Thyroid gland (tissue), 4 donors: ENCODE measurements around the gene KCNK1.

Experiments used
- CTCF ChIP-seq, 6 experiments: fragments of 200-600 bp in 3 of 6; fragments of 450-650 bp in 3 of 6; sonication (generic) in 3 of 6; IDR thresholded peaks; one replicate each; pipeline ENCODE4 v1.5.1; 2016 to 2019; ENCODE audit warnings: antibody characterized with exemption in 6 of 6, mild to moderate bottlenecking in 2 of 6, inconsistent platforms in 1 of 6, moderate library complexity in 1 of 6
- POLR2A ChIP-seq, 2 donors: fragments of 450-650 bp; IDR thresholded peaks; one replicate each; pipeline ENCODE4 v1.6.1; 2017; ENCODE audit warnings: antibody characterized with exemption in 2 of 2, mild to moderate bottlenecking in 2 of 2, moderate library complexity in 1 of 2

- TF ChIP-seq CTCF (IDR thresholded peaks at IDR 0.05) (no peak), POLR2A (IDR thresholded peaks at IDR 0.05) (no peak)
Observed at GRCh38 chr1:233570216-233570615, 43.7 kb upstream of the KCNK1 start.
